A172 (cell line): ENCODE results near the gene PIK3CA. TPM values are rescaled to one million over a fixed set of nuclear protein-coding genes. Genes with fewer than 3 reads are reported as not detected.
"Not testable (repeated sequence)": the region's sequence is repeated elsewhere in the genome, so short reads cannot be mapped to it uniquely, and the experiment has no call there.

Experiments used
- DNase-seq: peaks from one replicate; pipeline ENCODE4 v3.0.0-alpha.2; 2015; ENCODE audit warnings: low spot score
- total RNA-seq: library from RNA; depleted of rRNA; stranded (reverse); fragments of >200 nt; shearing (Covaris generic); gene quantifications from 2 replicates; pipeline ENCODE4 v1.2.3, GENCODE V29; 2014

The PIK3CA gene
- total RNA-seq, 1 experiment from 2014 or later, result 23.1 TPM

DNA sequence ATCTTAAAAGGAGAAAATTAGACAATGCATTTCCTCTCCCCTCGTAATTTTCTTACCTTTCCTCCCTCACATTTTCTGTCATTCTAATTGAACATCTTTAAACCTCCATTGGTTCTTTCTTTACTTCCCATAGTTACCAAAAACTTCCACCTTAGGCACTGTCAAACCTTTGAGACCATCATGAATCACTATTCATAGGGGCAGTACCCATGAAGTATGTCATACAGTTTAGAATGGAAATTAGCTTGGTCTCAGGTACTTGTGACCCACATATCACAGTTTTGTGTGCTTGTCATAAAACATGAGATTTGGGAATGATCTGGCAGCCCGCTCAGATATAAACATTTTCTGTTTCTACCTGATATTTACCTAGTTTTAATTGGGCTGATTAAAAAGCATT lies 52.6 kb downstream of the PIK3CA start:
- no peak for DNase-seq

DNA sequence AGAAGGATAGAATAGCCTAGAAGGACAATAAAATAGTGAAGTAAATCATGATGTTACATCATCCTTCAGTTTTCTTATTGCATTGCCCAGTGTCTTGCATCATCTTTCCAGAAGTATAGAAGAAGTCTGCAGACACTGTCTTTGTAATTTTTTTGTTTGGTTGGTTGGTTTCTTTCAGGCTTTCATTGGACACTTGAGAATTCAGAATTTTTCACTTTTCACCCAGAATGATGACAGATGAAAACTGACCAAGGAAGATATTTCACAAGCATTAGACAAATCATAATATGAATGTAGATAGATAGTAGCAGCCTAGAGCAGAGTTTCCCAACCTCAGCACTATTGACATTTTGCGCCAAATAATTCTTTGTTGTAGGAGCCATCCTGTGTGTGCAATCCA lies 67.4 kb downstream of the PIK3CA start:
- not testable (repeated sequence) for DNase-seq

GRCh38 chr3:179218213-179218612 lies 70.1 kb downstream of the PIK3CA start:
- DNase-seq, result not testable (repeated sequence)

DNA sequence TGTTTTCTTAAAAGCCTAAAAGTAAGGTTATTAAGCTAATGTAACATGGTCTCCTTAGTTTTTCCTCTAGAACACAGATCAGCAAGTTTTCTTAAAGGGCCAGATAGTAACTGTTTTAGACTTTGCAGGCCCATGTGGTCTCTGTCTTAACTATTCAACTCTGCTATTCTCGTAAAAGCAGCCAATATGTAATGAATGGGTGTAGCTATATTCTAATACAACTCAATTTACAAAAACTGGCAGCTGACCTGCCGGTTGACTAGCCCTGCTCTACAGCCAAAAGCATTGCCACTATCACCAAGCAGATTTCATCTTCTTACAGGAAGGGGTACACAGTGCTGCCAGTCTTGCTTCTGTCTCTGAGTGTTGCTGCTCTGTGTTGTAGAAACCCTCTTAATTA lies 75.4 kb downstream of the PIK3CA start:
- no peak for DNase-seq

GRCh38 chr3:179224584-179224983 lies 76.4 kb downstream of the PIK3CA start:
- no peak for DNase-seq

DNA sequence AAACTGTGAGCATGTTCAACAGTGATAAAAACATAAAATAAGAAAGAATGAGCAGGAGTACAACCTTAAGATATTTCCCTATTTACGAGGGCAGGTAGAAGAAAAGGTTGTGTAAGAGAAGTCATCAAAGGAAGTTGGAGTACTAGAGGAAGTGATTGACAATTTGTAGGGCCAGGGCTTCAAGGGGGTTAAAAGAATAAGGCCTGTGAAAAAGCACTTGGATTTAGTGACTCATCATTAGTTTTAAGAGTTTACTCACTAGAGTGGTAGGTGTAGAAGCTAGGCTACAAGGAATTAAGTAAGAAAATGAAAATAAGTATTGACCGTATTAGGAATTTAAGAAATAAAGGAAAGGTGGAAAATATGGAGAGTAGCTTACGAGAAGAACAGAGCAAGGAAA lies 79.2 kb downstream of the PIK3CA start:
- DNase-seq, result peak; percentile 26

- no peak for DNase-seq
Measured at GRCh38 chr3:179229177-179229576, 81.0 kb downstream of the PIK3CA start.

GRCh38 chr3:179233043-179233442 lies 84.9 kb downstream of the PIK3CA start:
- no peak for DNase-seq

DNA sequence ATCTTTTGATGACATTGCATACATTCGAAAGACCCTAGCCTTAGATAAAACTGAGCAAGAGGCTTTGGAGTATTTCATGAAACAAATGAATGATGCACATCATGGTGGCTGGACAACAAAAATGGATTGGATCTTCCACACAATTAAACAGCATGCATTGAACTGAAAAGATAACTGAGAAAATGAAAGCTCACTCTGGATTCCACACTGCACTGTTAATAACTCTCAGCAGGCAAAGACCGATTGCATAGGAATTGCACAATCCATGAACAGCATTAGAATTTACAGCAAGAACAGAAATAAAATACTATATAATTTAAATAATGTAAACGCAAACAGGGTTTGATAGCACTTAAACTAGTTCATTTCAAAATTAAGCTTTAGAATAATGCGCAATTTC lies 86.0 kb downstream of the PIK3CA start:
- DNase-seq, result no peak

GRCh38 chr3:179236669-179237301 lies 88.6 kb downstream of the PIK3CA start:
- no peak for DNase-seq

DNA sequence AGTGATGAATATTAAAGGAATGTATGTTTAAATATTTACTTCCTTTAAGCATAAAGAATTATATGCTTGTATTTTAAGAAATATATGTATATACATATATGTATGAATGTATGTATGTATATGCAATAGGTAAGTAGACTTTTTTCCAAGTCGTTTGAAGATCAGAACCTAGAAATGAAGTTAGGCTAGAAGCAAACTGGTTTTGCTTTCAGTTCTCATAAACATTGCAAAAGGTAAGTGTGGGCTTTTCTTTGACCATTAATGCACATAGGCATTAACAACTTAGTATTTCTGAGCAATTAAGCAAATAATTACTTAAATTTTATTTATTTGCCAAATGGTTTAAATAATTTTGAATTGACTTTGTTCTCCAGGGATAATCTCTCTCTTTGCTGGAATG lies 92.1 kb downstream of the PIK3CA start:
- DNase-seq, result not testable (repeated sequence)

DNA sequence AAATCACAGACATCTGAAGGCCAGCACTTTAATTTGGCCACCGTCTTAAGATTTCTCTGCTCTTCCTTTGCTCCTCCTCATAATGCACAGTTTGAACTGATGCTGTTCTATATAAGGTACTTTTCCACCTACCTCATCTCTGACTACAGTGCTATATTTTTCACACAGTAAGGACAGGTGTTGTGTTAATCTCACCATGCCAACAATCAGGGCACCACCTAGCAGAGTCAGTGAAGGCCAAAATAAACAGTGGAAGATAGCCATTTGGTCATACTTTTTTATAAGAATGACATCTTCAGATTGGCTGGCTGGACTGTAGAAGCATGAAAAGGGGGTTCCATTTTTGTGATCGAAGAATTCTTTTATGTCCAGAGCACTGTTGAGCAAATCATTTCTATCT lies 94.7 kb downstream of the PIK3CA start:
- not testable (repeated sequence) for DNase-seq

GRCh38 chr3:179244878-179245277 lies 96.7 kb downstream of the PIK3CA start:
- peak; percentile 34 for DNase-seq

- DNase-seq, result no peak
Measured at GRCh38 chr3:179247289-179248015, 99.3 kb downstream of the PIK3CA start.

DNA sequence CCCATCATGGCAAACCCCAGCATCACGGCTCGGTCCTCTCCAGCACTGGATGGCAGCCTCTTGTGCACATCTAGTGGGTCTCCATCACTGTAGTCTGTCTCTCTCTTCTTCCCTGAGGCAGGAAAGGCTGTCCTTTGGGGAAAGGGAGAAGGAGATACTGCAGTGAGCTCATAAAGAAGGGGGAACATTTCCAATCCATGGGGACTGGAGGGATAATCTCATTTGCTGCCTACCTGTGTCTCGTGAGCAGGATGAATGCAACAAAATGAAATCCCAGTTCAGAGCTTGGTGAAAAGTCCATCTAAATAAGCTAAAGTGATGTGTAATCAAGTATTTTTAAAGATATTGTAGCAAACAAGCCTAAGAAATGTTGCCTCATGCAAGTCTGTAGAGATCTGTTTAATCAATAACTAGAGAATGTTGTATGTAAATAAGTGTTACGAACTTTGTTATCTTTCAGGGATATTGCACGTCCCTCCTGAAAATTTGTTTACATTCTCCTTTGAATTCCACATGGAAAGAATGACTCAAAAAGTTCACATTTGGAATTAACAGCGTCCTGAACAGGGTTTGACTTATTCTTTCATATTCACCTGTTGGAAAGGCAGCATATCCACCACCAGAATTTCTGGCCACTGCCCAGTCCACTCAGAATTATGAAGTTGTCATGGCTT lies 102.8 kb downstream of the PIK3CA start, which contains the start of gene KCNMB3:
Gene KCNMB3, minus strand, starts transcription at position 312 of the 674 bp plus-strand sequence. Its CDS starts 124 bp downstream, at position 188.
- no peak for DNase-seq

- DNase-seq, result no peak
Measured at GRCh38 chr3:179256813-179257212, 108.7 kb downstream of the PIK3CA start.

DNA sequence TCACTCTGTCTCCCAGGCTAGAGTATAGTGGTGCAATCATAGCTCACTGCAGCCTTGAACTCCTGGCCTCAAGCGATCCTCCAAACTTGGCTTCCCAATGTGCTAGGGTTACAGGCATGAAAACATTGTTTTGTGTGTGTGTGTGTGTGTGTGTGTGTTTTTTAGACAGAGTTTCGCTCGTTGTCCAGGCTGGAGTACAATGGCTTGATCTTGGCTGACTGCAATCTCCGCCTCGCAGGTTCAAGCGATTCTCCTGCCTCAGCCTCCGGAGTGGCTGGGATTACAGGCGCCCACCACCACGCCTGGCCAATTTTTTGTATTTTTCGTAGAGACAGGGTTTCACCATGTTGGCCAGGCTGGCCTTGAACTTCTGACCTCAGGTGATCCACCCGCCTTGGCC lies 109.6 kb downstream of the PIK3CA start:
- not testable (repeated sequence) for DNase-seq

- no peak for DNase-seq
Measured at GRCh38 chr3:179258820-179259219, 110.7 kb downstream of the PIK3CA start.

DNA sequence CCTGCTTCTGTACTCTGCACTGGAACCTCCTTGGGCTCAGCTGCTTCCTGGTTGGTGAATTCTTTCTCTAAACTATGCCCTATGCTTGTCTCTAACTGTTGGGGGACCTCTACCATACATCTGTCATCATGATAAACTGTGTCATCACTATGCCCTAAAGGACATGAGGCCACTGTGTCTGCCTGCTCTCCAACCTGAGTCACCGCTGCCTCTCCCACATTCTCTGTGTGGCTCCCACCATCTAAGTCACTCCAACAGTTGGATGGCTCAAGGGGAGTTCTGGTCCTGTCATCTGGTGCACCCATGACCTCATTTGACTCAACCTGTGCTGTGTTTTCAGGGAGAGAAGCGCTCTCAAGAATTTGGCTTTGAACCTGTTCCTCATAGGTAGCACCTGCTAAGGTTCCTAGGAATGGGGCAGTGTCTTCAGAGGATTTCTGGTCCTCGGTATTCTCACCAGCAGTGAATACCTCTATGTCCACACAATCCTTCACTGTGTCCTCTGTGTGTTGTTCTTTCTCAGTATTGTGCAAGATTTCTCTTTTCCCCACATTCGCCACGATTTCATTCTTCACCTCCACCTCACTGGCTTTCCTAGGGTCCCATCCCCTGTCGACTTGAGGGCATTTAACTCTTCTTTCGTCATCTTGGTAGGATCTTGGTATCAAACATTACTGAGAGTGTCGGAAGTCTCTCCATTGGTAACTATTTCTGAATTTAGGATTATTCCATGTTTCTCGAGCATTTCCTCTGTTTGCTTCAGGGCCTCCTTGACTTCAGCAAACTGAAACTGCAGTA lies 112.0 kb downstream of the PIK3CA start:
- DNase-seq, result not testable (repeated sequence)

- DNase-seq, result peak; percentile 55
Measured at GRCh38 chr3:179260949-179261765, 113.0 kb downstream of the PIK3CA start.

DNA sequence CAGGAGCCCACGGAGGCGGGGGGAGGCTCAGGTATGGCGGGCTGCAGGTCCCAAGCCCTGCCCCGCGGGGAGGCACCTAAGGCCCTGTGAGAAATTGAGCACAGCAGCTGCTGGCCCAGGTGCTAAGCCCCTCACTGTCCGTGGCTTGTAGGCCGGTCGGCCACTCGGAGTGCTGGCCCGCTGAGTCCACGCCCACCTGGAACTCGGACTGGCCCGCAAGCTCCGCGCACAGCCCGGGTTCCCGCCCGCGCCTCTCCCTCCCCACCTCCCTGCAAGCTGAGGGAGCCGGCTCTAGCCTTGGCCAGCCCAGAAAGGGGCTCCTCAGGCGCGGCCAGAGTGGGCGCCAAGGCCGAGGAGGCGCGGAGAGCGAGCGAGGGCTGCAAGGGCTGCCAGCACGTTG lies 115.0 kb downstream of the PIK3CA start:
- DNase-seq, result no peak
